Measurements from ENCODE around the gene RNASE2.
"Not testable (repeated sequence)": the region's sequence is repeated elsewhere in the genome, so short reads cannot be mapped to it uniquely, and the experiment has no call there.

RNASE2 gene
- 0 to 0.04 reads per million in 2 donors for total RNA-seq

DNA sequence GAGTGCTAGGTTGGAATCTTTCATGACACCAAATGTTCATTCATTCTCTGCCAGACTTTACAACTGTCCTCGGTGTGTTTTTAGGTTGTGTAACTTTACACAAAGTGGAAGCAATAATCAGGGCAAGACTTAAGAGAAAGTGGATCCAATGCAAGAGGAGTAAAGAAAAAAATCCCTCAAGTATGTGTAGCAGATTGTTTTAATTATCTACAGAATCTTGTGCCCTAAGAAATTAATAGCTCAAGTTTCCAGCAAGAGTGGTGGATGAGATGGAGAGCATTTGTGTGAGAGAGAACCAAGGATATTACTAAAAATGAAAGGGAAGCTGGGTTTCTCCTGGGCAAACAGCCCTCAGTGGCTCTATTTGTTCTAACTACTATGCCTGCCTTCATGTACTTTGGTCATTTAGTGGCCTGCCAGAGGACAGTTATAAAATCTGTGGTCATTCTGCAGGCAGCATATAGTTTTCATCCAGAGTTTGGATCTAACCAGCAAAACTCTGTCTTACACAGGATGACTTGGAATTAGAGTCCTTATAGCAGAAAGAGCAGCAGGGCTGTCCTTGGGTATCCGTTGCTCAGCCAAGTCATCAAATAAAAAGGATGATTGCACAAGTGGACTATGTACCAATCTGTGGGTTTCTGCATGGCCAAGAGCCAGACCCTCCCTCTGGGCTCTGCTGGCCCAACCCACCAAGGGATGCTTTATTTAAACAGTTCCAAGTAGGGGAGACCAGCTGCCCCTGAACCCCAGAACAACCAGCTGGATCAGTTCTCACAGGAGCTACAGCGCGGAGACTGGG lies at the start of gene RNASE2:
TSS of gene RNASE2 (plus strand) at position 752 of the 802 bp plus-strand sequence. CDS start 285 bp downstream, outside the sequence.
- not testable (repeated sequence) for DNase-seq

DNA sequence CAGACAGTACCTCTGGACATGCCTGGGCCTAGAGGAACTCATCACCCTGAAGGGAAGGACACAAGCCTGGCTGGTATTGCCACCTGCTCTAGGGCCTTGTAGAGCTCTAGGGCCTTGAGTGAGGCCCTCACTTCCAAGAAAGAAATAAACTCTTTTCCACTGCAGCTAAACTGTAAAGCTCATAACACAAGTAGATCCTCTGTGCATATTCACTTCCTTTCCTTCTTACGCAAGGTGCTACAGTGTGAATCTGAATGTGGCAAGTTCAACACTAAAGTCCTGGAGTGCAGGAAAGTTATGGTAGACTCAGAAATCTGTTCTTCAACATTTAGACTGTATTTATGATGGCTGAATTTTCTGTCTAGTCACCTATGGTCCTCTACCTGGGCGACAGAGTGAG lies 49.6 kb upstream of the RNASE2 start:
- DNase-seq, result no peak

GRCh38 chr14:20907214-20907613 lies 48.1 kb upstream of the RNASE2 start:
- no peak for DNase-seq

DNA sequence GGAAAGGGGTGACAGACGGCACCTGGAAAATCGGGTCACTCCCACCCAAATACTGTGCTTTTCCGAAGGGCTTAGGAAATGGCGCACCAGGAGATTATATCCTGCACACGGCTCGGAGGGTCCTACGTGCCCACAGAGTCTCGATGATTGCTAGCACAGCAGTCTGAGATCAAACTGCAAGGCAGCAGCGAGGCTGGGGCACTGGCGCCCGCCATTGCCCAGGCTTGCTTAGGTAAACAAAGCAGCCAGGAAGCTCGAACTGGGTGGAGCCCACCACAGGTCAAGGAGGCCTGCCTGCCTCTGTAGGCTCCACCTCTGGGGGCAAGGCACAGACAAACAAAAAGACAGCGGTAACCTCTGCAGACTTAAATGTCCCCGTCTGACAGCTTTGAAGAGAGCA lies 44.5 kb upstream of the RNASE2 start:
- not testable (repeated sequence) for DNase-seq

DNA sequence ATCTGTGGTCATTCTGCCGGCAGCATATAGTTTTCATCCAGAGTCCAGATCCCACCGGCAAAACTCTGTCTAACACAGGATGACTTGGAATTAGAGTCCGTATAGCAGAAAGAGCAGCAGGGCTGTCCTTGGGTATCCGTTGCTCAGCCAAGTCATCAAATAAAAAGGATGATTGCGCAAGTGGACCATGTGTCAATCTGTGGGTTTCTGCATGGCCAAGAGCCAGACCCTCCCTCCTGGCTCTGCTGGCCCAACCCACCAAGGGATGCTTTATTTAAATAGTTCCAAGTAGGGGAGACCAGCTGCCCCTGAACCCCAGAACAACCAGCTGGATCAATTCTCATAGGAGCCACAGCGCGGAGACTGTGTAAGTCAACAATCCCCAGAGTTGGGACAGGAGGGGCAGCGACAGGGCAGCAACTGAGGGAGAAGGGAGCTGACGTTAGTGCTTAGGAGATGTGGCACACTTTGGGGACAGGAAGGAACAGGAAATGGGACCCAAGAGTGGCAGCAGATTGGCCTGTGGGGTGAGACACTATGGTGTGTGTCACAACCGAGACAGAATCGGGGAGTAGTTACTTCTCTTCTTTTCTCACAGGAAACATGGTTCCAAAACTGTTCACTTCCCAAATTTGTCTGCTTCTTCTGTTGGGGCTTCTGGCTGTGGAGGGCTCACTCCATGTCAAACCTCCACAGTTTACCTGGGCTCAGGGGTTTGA lies 36.1 kb upstream of the RNASE2 start:
- not testable (repeated sequence) for DNase-seq

DNA sequence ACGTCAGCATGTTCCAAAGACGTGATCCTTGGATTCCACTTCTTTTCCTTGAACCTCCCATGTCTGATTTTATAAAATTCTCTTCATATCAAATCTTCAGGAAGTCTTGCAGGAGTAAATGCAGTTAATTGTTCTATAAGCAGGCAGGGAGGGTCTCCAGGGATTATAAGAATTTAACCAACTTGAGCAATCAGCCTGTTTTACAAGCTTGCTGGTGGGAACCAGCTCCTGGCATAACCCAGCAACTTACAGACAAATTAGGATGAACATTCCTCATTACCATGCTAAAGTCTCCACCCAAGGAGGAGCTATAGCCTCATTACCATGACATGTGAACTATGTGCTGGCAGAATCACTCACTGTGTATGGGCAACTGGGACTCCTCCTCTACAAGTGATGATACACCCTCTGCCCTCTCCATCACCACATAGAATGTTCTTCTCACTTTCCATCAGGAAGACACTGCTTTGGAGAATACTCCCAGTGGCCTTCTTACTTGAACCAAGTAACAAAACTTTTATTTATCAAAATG lies 31.5 kb upstream of the RNASE2 start:
- not testable (repeated sequence) for DNase-seq

- DNase-seq, result no peak
Measured at GRCh38 chr14:20934148-20934762, 21.0 kb upstream of the RNASE2 start.

- DNase-seq, result no peak
Measured at GRCh38 chr14:20935303-20935984, 19.8 kb upstream of the RNASE2 start.

GRCh38 chr14:20945146-20945545 lies 10.1 kb upstream of the RNASE2 start:
- DNase-seq, result not testable (repeated sequence)

- not testable (repeated sequence) for DNase-seq
Measured at GRCh38 chr14:20946707-20947106, 8.6 kb upstream of the RNASE2 start.

- DNase-seq, result not testable (repeated sequence)
Measured at GRCh38 chr14:20955538-20955873, 219 bp downstream of the RNASE2 start.

DNA sequence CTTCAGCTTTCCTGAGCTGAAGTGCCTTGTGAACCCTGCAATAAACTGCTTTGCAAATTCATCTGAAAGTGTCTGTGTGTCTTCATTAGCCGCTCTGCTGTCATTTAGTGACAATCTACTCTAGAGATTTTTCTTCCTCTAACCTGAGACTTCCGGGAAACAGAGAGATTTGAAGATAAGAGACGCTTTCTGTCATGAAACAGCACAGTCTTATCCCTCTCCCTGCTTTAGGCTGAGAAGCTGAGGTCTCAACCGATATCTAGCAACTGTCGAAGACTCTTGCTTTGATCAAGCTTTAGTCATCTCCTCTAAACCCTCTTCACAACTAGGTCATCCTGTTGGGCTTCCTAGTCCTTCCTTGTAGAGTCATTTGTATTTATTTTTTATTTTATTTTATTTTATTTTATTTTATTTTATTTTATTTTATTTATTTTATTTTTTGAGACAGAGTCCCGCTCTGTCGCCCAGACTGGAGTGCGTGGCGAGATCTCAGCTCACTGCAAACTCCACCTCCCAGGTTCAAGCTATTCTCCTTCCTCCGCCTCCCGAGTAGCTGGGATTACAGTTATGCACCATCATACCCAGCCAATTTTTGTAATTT lies 1.2 kb downstream of the RNASE2 start:
- no peak for DNase-seq

DNA sequence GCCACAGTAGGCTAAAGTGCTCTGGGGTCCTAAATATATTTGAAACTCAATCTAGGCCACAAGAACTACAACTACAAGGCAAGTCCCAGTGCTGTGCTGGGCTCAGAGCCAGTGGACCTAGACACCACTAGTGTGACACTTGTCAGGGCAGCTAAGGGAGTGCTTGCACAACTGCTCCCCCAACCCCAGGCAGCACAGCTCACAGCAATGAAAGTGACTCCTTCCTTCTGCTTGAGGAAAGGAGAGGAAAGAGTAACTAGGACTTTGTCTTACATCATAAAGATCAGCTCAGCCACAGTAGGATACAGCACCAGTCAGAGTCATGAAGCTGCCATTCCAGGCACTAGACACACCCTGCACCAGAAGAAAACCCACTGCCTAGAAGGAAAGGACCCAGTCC lies 3.7 kb downstream of the RNASE2 start:
- DNase-seq, result not testable (repeated sequence)

DNA sequence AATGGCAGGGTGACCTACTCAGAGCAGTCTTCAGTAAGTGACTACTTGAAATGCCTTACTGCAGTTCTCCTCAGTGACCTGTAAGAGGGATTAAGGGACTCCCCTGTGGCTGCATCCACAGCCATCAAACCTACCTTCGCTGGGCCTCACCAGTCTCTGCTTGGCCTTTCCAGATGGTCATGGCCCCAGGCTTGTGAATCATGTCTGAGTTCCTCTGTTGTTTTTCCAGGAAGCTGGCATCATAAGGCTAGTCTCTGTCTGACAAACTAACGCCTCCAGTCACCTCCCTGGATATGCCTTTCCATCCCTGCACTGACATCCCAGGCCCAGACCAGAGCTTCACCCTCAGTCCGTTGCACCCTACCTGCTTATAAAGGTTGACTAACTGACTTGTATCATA lies 14.0 kb downstream of the RNASE2 start:
- no peak for DNase-seq

- no peak for DNase-seq
Measured at GRCh38 chr14:20970647-20970982, 15.3 kb downstream of the RNASE2 start.

DNA sequence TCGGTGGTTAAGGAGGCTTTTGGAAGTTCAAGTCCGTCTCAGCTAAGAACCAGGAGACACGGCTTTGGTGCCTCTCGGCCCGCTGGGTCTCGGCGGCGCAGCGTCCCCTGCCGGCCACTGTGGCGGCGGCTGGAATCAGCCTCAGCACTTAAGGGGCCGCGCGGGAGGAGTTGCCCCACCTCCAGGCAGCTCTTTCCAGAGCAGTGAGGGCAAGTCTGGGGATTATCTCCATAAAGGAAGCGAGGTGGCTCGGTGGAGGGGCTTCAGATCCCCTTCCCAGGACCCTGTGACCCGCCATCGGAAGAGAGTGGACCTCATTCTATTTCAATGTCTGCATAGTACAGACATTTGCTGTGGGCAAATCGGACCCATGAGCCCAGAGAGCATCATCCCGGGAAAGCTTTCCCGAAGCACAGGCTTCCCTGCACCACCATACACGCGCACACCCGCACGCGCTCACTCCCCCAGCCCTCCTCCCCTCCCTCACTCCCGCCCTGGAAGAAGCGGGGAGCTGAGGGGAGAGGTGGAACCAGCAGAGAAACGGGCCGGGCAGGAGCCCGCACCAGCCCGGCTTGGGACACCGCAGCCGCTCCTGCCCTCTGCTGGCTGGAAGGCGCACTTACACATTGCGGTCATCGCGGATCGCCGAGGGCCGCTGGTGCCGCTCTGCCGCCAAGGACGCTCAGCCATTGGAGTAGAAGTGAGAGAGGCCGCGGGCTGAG lies 15.9 kb downstream of the RNASE2 start:
- DNase-seq, result peak; percentile 47

DNA sequence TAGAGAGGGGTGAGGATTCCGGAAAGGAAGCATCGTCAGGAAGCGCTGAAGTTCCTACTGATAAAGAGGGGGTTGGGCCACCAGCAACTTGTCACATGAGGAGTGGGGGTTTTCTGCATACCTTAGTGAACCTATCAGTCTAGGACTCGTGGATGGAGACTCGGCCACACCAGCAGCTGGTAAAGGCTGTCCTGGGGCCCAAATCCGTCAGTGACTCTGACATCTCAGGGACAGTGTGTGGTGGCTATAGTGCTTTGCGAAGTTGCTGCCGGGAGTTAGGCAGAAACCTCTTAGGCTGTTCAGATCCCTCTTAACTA lies 16.4 kb downstream of the RNASE2 start:
- DNase-seq, result no peak

DNA sequence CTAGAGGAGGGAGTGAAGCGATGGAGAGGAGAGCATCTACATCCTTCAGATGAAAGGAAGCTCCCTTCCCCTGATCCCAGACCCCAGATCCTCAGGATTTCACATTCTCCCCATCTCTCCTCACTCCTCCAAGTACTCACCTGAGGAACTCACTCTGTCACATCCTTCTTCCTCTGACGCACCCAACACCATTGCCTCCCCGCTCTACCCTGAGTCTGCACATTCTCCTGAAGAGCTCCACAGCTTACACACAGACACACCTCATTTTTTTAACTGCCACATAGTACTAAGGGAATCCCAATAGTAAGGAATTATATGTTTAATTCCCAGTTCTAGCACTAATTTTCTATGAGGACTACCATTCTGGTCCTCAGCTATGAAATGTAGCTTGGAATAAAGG lies 18.2 kb downstream of the RNASE2 start:
- no peak for DNase-seq

- no peak for DNase-seq
Measured at GRCh38 chr14:20976291-20976690, 21.0 kb downstream of the RNASE2 start.

DNA sequence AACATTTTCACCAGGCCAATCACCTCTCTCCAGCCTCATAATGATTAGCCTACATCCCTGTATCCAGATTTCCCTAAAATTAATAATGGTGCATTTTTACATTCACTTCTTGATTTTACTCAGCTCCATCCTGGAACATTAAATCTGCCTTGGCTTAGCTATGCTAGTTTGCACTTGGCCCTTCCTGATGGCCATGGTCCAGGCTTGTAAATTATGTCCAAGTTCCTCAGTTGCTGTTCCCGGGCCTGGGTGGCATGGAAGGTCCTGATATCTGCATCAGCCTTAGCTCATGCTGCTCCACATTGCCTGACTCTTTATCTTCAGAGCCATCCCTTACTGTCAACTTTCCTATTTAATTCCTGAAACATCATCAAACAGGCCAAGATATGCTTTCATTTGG lies 23.4 kb downstream of the RNASE2 start:
- DNase-seq, result no peak

GRCh38 chr14:20980906-20981305 lies 25.6 kb downstream of the RNASE2 start:
- no peak for DNase-seq

Data from activated gamma-delta T cell (primary cell).